HG03139 (cell line): ENCODE results near the gene TNP2.
"Not testable (repeated sequence)": the region's sequence is repeated elsewhere in the genome, so short reads cannot be mapped to it uniquely, and the experiment has no call there.

Experiments
- ATAC-seq: cut with Tn5 transposase; IDR thresholded peaks from one replicate; pipeline ENCODE4 v1.9.1; 2021; ENCODE audit not compliant: unreplicated experiment

The TNP2 gene

GRCh38 chr16:11300560-11300892, 31.4 kb upstream of the TNP2 start:
- no peak for ATAC-seq

GRCh38 chr16:11299865-11300559, 30.9 kb upstream of the TNP2 start:
- ATAC-seq, result no peak

- ATAC-seq, result not testable (repeated sequence)
These were observed 29.9 kb upstream of the TNP2 start for GRCh38 chr16:11298950-11299547.

- ATAC-seq, result no peak
These were observed 29.2 kb upstream of the TNP2 start for GRCh38 chr16:11298143-11298900.

- ATAC-seq, result peak; percentile 77
These were observed 28.5 kb upstream of the TNP2 start for GRCh38 chr16:11297492-11298142.

- ATAC-seq, result peak; percentile 11
These were observed 27.8 kb upstream of the TNP2 start for GRCh38 chr16:11296706-11297491.

- ATAC-seq, result no peak
These were observed 27.2 kb upstream of the TNP2 start for GRCh38 chr16:11296351-11296705.

GRCh38 chr16:11295672-11296071, 26.5 kb upstream of the TNP2 start:
- no peak for ATAC-seq

GRCh38 chr16:11292076-11292748, 23.1 kb upstream of the TNP2 start:
- no peak for ATAC-seq

- no peak for ATAC-seq
These were observed 22.1 kb upstream of the TNP2 start for GRCh38 chr16:11291091-11291703.

GRCh38 chr16:11290102-11290893, 21.2 kb upstream of the TNP2 start:
- no peak for ATAC-seq

- not testable (repeated sequence) for ATAC-seq
These were observed 20.6 kb upstream of the TNP2 start for GRCh38 chr16:11289696-11290095.

GRCh38 chr16:11289202-11289601, 20.1 kb upstream of the TNP2 start:
- no peak for ATAC-seq

GRCh38 chr16:11285842-11286241, 16.7 kb upstream of the TNP2 start:
- ATAC-seq, result no peak

GRCh38 chr16:11283820-11284248, 14.7 kb upstream of the TNP2 start:
- ATAC-seq, result no peak

- ATAC-seq, result no peak
These were observed 11.7 kb upstream of the TNP2 start, which contains the start of gene PRM1 for GRCh38 chr16:11280616-11281522. TSS of gene PRM1 (minus strand) at chr16:11281330. CDS start at chr16:11281238, 92 bp downstream.

GRCh38 chr16:11278681-11279628, 9.8 kb upstream of the TNP2 start:
- no peak for ATAC-seq
